CD4-positive, alpha-beta T cell treated with Interleukin-12 subunit alpha and Interleukin-12 subunit beta, for 1 hour (primary cell): ENCODE results near the gene ADGRG2.
"Not testable (repeated sequence)": the region's sequence is repeated elsewhere in the genome, so short reads cannot be mapped to it uniquely, and the experiment has no call there.

Source experiments
- DNase-seq: peaks from one replicate; pipeline ENCODE4 v3.0.0-alpha.2; 2020

The ADGRG2 gene

GRCh38 chrX:19085666-19086065 is 36.6 kb downstream of the ADGRG2 start:
- DNase-seq: no peak

- DNase-seq: no peak
These were observed 46.5 kb downstream of the ADGRG2 start for GRCh38 chrX:19075754-19076153.

- DNase-seq: no peak
These were observed 49.9 kb downstream of the ADGRG2 start for GRCh38 chrX:19072372-19072771.

- DNase-seq: no peak
These were observed 51.7 kb downstream of the ADGRG2 start for GRCh38 chrX:19070555-19070994.

- not testable (repeated sequence) for DNase-seq
These were observed 55.3 kb downstream of the ADGRG2 start for GRCh38 chrX:19066987-19067386.

GRCh38 chrX:19065535-19065934 is 56.7 kb downstream of the ADGRG2 start:
- DNase-seq: no peak

GRCh38 chrX:19064175-19064574 is 58.1 kb downstream of the ADGRG2 start:
- no peak for DNase-seq

GRCh38 chrX:19063030-19063429 is 59.2 kb downstream of the ADGRG2 start:
- DNase-seq: no peak

GRCh38 chrX:19059067-19059466 is 63.2 kb downstream of the ADGRG2 start:
- no peak for DNase-seq

GRCh38 chrX:19057856-19058255 is 64.4 kb downstream of the ADGRG2 start:
- no peak for DNase-seq

GRCh38 chrX:19049110-19049509 is 73.2 kb downstream of the ADGRG2 start:
- DNase-seq: no peak

- no peak for DNase-seq
These were observed 75.7 kb downstream of the ADGRG2 start for GRCh38 chrX:19046343-19047215.

GRCh38 chrX:19040373-19040772 is 81.9 kb downstream of the ADGRG2 start:
- no peak for DNase-seq

GRCh38 chrX:19034025-19034424 is 88.2 kb downstream of the ADGRG2 start:
- DNase-seq: no peak

- no peak for DNase-seq
These were observed 91.5 kb downstream of the ADGRG2 start for GRCh38 chrX:19030805-19031204.

- DNase-seq: no peak
These were observed 93.7 kb downstream of the ADGRG2 start for GRCh38 chrX:19028560-19028959.

GRCh38 chrX:19024366-19024765 is 97.9 kb downstream of the ADGRG2 start:
- no peak for DNase-seq

GRCh38 chrX:19019996-19020395 is 102.3 kb downstream of the ADGRG2 start:
- no peak for DNase-seq

GRCh38 chrX:19017271-19017670 is 105.0 kb downstream of the ADGRG2 start:
- DNase-seq: no peak

GRCh38 chrX:19016614-19017013 is 105.7 kb downstream of the ADGRG2 start:
- not testable (repeated sequence) for DNase-seq

- no peak for DNase-seq
These were observed 114.4 kb downstream of the ADGRG2 start for GRCh38 chrX:19007868-19008267.

- no peak for DNase-seq
These were observed 115.3 kb downstream of the ADGRG2 start for GRCh38 chrX:19007011-19007410.

- no peak for DNase-seq
These were observed 116.4 kb downstream of the ADGRG2 start for GRCh38 chrX:19005909-19006308.

- no peak for DNase-seq
These were observed 118.5 kb downstream of the ADGRG2 start for GRCh38 chrX:19003756-19004155.

- no peak for DNase-seq
These were observed 123.6 kb downstream of the ADGRG2 start for GRCh38 chrX:18998653-18999052.
